PFSK-1 (cell line): ENCODE data around the gene TMEM163.

Source experiments
- REST ChIP-seq, 2 experiments: IDR thresholded peaks; 2 replicates each; pipeline versions ENCODE4 v1.6.1 to v1.8.0; 2011 to 2012; ENCODE audit warnings: low read depth in 2 of 2, low read length in 2 of 2, control low read depth in 1 of 2, inconsistent platforms in 1 of 2, mild to moderate bottlenecking in 1 of 2, moderate library complexity in 1 of 2; ENCODE audit not compliant: insufficient read depth in 1 of 2
- TAF1 ChIP-seq: IDR thresholded peaks from 2 replicates; pipeline ENCODE4 v1.6.1; 2012; ENCODE audit warnings: low read length, control low read depth, borderline replicate concordance; ENCODE audit not compliant: insufficient read depth

GRCh38 chr2:134592377-134592776 lies 126.4 kb downstream of the TMEM163 start:
- no peak for TF ChIP-seq TAF1
- no peak for TF ChIP-seq REST (IDR thresholded peaks at IDR 0.05; ENCODE audit: insufficient read depth in 1 of 2, low read depth in 2 of 2, low read length in 2 of 2)
